HG03565 (cell line): ENCODE data around the gene ARHGAP10.

Experiments
- ATAC-seq: cut with Tn5 transposase; IDR thresholded peaks from one replicate; pipeline ENCODE4 v1.9.1; 2021; ENCODE audit warnings: mild to moderate bottlenecking, moderate library complexity; ENCODE audit not compliant: unreplicated experiment

Gene ARHGAP10

DNA sequence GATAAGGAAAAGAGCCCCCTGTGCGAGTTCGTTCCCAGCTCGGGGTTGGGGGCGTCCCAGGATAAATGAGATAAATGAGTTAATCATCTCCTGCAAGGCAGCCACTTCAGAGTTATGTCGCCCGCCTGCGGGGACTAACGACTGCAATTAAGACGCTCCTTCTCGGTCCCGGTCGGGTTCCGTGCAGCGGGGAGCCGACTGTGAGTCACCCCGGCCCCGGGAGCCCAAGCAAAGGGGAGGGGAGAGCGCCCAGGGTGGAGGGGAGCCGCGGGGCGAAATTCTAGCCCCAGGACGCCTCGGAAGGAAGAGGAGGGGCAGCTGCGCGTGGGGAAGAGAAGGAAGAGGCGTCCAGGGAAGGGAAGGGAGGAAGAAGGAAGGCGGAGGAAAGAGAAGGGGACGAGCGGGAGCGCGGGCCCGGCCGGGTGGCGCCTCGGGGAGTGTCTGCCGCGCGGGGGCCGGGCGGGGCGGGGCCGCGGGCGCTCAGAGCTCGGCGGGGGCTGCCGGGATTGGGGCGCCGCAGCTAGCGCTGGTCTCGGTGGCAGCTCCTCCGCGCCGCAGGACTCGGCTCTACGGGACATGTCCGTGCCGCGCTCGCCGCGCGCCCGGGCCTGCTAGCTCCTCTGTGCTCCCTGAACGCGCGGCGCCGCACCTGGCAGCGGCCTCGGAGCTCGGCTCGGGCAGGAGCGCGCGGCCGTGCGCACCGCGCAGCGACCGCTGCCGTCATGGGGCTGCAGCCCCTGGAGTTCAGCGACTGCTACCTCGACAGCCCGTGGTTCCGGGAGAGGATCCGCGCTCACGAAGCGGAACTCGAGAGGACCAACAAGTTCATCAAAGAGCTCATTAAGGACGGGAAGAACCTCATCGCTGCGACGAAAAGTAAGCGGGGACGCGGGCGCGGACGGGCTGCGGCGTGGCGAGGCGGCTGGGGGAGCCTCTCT is at the start of gene ARHGAP10:
Gene ARHGAP10 (plus strand): TSS at position 509 of the 938 bp plus-strand sequence. CDS start 214 bp downstream, at position 723.
- peak; percentile 38 for ATAC-seq

GRCh38 chr4:147682755-147683154 is 49.1 kb upstream of the ARHGAP10 start:
- no peak for ATAC-seq

GRCh38 chr4:147683188-147683591 is 48.7 kb upstream of the ARHGAP10 start:
- ATAC-seq, result no peak

GRCh38 chr4:147683717-147684700 is 47.9 kb upstream of the ARHGAP10 start, which contains the start of gene PRMT9:
PRMT9 (minus strand) TSS chr4:147684163; CDS start chr4:147683987, 176 bp downstream.
- ATAC-seq, result peak; percentile 99

- no peak for ATAC-seq
Observed at GRCh38 chr4:147689067-147689466, 42.8 kb upstream of the ARHGAP10 start.

DNA sequence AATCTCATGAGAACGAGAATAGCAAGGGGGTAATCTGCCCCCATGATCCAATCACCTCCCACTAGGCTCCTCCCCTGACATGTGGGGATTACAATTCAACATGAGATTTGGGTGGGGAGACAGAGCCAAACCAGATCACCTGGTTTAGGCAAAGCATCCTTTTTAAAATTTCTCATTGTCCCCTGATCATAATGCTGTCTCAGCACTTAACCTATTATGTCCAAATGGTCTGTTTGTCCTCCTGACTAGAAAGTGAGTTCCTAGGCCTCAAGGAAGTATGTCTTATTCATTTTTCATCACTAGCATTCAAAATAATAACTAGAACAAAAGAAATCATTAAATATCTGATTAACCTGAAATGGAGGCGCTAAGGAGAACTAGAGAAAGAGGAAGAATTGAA is 40.1 kb upstream of the ARHGAP10 start:
- no peak for ATAC-seq

- no peak for ATAC-seq
Observed at GRCh38 chr4:147693218-147693617, 38.7 kb upstream of the ARHGAP10 start.

DNA sequence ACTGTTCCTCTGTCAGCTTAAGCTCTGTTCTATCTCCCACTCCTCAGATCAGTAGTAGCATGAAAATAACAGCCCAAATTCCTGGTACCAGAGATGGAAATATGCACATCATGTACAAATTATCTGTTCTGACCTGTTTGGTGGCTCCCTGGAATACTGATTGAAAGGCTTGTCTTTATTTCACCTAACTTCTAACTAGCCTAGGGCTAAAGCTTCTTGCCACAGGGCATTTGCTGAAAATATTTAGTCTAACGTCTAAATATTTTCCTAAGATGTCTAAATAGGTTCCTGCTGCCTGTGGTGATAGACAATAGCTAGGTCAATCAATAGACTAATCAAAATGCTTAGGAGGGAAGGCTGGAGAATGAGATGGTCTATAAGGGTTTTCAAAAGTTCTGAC is 35.0 kb upstream of the ARHGAP10 start:
- ATAC-seq, result no peak

- ATAC-seq, result no peak
Observed at GRCh38 chr4:147704846-147705245, 27.0 kb upstream of the ARHGAP10 start.

GRCh38 chr4:147707892-147708672 is 23.8 kb upstream of the ARHGAP10 start:
- peak; percentile 71 for ATAC-seq

DNA sequence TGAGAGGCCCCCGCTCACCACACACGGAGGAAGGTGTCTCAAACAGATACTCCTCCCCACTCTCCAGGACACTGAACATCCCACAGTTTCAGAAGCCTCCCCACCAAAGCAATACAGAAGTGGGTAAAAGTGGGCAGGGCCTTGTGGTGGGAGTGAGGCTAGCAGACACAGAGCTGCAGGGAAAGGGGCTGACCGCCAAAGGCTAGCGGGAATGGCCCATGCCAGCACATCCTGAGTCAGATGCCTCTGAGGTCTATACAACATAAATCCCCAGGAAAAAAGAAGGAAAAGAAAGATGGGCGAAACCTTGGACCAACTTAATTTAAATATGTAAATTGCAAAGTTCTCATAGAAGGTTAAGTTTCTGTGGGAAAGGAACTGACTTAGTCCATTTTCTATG is 21.9 kb upstream of the ARHGAP10 start:
- ATAC-seq, result no peak

GRCh38 chr4:147714575-147715401 is 17.1 kb upstream of the ARHGAP10 start:
- no peak for ATAC-seq

DNA sequence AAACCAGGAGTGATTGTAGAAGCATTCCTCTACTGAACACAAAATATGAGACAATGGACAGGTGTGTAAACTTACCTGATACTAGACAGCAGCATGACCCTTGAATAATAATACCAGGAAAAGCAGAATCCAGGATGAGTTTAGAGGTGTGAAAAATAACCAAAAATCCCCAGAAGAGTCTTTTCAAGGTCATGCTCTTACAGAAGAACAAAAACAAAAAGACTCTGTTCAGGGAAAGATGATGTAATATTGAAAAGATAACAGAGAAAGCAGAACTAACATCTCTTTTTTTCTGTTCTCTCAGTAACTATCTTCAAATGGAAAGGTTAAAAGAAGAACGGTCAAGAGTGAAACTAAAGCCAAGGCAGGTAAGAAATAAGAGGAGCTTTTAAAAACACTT is 14.0 kb upstream of the ARHGAP10 start:
- peak; percentile 81 for ATAC-seq

DNA sequence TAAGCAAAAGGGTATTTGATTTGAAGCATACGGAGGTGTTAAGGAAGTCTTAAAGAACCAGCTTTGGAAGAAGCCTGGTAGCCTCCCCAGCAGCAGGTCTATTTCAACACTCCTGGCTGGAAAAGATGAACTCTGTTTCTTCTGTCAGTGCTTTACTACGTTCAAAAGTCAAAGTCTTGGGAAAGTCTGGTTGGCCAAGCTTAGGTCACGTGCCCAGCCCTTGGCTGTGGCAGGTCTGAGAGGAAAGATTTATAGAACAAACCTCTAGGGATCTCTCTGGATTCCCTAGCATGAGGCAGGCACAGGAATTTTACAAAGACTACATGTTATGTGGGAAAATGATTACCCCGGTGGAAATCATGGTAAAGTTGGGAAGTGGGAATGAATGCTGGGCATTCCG is 8.6 kb upstream of the ARHGAP10 start:
- no peak for ATAC-seq

GRCh38 chr4:147724468-147725201 is 7.3 kb upstream of the ARHGAP10 start:
- no peak for ATAC-seq

GRCh38 chr4:147725673-147726072 is 6.2 kb upstream of the ARHGAP10 start:
- no peak for ATAC-seq

DNA sequence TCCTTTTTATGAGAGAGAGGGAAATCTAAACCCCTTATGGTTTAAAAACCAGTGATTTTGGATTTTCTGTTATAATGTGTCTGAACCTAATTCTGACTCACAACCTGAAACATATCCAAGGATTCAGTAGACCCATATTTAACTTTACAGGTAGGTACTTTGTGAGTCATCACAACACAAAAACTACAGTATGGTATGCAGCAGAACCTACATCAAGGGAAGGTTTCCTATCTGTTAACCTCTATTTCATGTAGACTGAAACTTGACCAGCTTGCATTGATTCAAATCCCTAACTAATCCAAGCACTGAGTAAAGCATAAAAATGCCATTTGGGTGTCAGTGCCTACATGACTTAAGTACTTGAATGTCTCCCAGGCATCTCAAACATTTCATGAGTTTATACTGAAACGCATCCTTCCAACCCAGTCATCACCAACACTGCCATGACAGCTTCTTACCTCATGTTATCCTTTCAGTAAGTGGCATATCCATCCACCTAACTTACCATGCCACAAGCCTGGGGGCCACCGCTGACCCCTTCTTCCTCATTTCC is 4.3 kb upstream of the ARHGAP10 start:
- ATAC-seq, result no peak

DNA sequence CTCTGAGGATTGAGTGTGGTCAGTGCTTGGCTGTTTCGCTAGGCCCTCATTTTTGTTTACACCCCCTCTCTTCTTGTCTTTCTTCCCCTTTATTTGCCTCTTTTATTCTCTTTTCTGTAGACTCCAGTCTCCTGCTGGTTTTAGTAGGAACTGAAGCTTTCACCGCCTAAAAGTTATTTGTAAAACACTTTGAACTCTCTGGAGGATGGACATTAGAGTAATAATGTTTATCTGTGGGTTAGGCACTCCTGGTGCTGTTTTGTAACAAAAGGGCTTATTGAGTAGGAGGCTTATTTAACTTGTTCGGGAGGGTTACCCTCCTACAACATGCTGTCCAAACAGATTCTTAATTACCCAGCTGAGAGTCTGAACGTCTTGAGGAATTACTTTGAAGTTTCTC is 1.6 kb upstream of the ARHGAP10 start:
- ATAC-seq, result no peak
